Thyroid gland (tissue), 4 donors: ENCODE data around the gene HSPB6. TPM values are rescaled to one million over a fixed set of nuclear protein-coding genes. Genes with fewer than 3 reads are reported as not detected.

Experiments used
- DNase-seq, 2 donors: peaks; one replicate each; pipeline ENCODE4 v3.0.0-alpha.2; 2019
- H3K27ac ChIP-seq, 3 donors: fragments of 200-600 bp; sonication (generic); 1 replicate in 2 of 3; 2 replicates in 1 of 3; pipeline ENCODE4 v1.5.1; 2016 to 2019; ENCODE audit warnings: mild to moderate bottlenecking in 1 of 3, moderate library complexity in 1 of 3
- H3K27me3 ChIP-seq: fragments of 200-600 bp; sonication (generic); one replicate; pipeline ENCODE4 v1.5.1; 2019
- H3K36me3 ChIP-seq, 2 donors: fragments of 200-600 bp; sonication (generic); one replicate each; pipeline ENCODE4 v1.5.1; 2016 to 2019
- H3K4me1 ChIP-seq, 2 donors: fragments of 200-600 bp; sonication (generic); one replicate each; pipeline ENCODE4 v1.5.1; 2017 to 2019
- H3K4me3 ChIP-seq, 3 donors: fragments of 200-600 bp; sonication (generic); replicated peaks in 1 of 3; 1 replicate in 2 of 3; 2 replicates in 1 of 3; pipeline ENCODE4 v1.5.1; 2016; ENCODE audit warnings: mild to moderate bottlenecking in 1 of 3
- H3K9me3 ChIP-seq: fragments of 200-600 bp; sonication (generic); one replicate; pipeline ENCODE4 v1.5.1; 2017
- POLR2A ChIP-seq, 2 donors: fragments of 450-650 bp; IDR thresholded peaks; one replicate each; pipeline ENCODE4 v1.6.1; 2017; ENCODE audit warnings: antibody characterized with exemption in 2 of 2, mild to moderate bottlenecking in 2 of 2, moderate library complexity in 1 of 2
- WGBS, 2 donors: methylation state at CpG; one replicate each; pipeline ENCODE4 v1.1.5; 2017; 5-methylcytosine and 5-hydroxymethylcytosine counted together
- intact Hi-C: fragments of 100-400 bp; cut with DNase I; formaldehyde crosslinking; loops from one replicate; pipeline ENCODE4 v1.15.1; 2023
- total RNA-seq, 4 donors: library from RNA; depleted of rRNA; stranded (reverse); fragments of >200 nt; gene quantifications; one replicate each; pipeline ENCODE4 v1.2.3, GENCODE V29; 2016
- TF ChIP-seq, protein P1 (sequence below), 6 experiments: fragments of 200-600 bp in 3 of 6; fragments of 450-650 bp in 3 of 6; sonication (generic) in 3 of 6; IDR thresholded peaks; one replicate each; pipeline ENCODE4 v1.5.1; 2016 to 2019; ENCODE audit warnings: antibody characterized with exemption in 6 of 6, mild to moderate bottlenecking in 2 of 6, inconsistent platforms in 1 of 6, moderate library complexity in 1 of 6

Gene HSPB6
- total RNA-seq, 4 donors from 2014 or later = 17.3 to 31.8 (median 23.1) TPM

DNA sequence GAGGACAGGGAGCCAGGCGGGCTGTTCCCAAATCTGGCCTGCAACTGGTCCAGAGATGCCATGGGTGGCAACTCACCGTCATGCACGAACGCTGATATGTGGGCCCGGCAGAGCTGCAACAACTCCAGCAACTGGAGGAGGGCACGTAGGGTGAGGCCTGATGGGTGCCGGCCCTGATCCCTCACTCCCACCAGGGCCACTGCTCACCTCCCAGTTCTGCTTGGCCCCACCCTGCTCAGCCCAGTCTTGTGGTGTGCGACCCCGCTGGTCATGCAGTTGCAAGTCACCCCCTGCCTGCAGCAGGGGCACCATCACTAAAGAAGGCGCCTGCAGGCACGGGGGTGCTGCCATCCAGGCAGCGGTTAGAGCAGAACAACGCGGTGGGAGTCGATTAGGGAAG is 35.5 kb upstream of the HSPB6 start:
- DNase-seq = no peak
- Histone ChIP-seq H3K36me3 (no peaks in the 10 kb centered on the region), H3K9me3 (no peaks in the 10 kb centered on the region), H3K4me1 (peaks cover 0 to 8% of the 10 kb centered on the region in 2 donors), H3K27ac (no peak overlapping the region), H3K27me3 (peaks cover 6% of the 10 kb centered on the region), H3K4me3 (no peak overlapping the region)
- TF ChIP-seq, protein P1, sequence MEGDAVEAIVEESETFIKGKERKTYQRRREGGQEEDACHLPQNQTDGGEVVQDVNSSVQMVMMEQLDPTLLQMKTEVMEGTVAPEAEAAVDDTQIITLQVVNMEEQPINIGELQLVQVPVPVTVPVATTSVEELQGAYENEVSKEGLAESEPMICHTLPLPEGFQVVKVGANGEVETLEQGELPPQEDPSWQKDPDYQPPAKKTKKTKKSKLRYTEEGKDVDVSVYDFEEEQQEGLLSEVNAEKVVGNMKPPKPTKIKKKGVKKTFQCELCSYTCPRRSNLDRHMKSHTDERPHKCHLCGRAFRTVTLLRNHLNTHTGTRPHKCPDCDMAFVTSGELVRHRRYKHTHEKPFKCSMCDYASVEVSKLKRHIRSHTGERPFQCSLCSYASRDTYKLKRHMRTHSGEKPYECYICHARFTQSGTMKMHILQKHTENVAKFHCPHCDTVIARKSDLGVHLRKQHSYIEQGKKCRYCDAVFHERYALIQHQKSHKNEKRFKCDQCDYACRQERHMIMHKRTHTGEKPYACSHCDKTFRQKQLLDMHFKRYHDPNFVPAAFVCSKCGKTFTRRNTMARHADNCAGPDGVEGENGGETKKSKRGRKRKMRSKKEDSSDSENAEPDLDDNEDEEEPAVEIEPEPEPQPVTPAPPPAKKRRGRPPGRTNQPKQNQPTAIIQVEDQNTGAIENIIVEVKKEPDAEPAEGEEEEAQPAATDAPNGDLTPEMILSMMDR (IDR thresholded peaks at IDR 0.05) = no peak
- no peak for TF ChIP-seq POLR2A (IDR thresholded peaks at IDR 0.05)
- 79 to 83% methylated on average over 8 to 11 of the region's 15 CpGs for WGBS, 2 donors
- intact Hi-C loops = no loop called here

GRCh38 chr19:35791814-35792279 is 35.0 kb upstream of the HSPB6 start:
- intact Hi-C loops = no loop called here
- DNase-seq = no peak
- H3K27ac ChIP-seq = no peak overlapping the region
- no peaks in the 10 kb centered on the region for H3K36me3 ChIP-seq
- H3K4me1 ChIP-seq = peaks cover 0 to 8% of the 10 kb centered on the region in 2 donors
- H3K4me3 ChIP-seq = no peak overlapping the region
- peaks cover 1% of the 10 kb centered on the region for H3K27me3 ChIP-seq
- no peaks in the 10 kb centered on the region for H3K9me3 ChIP-seq
- 76 to 97% methylated on average over 2 to 5 of the region's 9 CpGs for WGBS, 2 donors
- TF ChIP-seq POLR2A (IDR thresholded peaks at IDR 0.05) = no peak
- TF ChIP-seq, protein P1 (IDR thresholded peaks at IDR 0.05) = no peak

DNA sequence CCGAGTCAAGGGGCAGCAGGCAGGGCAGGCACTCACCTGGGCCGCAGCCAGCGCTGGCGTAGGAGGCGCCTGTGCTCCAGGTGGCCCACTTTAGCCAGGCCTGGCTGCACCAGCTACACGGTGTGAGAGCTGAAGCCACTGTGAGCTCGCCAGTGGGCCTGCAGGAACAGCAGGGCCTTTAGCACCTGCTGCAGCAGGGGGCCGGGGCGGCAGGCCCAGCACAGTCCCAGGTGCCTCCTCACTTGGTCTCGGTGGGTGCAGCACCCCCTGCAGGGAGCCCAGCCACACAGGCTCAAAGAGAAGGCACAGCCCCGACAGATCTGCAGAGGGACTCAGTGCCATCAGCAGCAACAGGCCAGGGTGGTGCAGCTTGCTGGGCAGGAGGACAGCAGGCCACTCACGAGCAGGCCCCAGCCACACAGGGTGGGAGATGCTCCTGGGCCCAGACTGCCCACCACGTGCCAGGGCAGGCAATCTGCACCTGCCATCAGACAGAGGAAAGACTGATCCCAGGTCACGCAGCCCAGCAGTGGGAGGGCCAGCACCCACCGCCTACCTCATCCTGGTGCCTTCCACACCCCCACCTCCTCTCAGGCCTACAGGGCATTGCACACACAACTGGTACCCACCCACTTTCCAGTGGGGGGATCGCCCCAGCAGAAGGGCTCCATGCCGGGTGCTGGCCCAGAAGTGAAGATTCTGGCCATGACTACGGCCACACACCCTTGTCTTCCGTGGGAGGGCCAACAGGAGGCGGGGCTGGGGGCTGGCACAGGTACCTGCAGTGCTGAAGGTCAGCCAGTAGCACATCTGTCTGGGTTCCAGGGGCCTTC is 34.4 kb upstream of the HSPB6 start:
- TF ChIP-seq POLR2A (IDR thresholded peaks at IDR 0.05) = no peak
- TF ChIP-seq, protein P1 (IDR thresholded peaks at IDR 0.05) = peak in 1 of 6 experiments; percentile 5

GRCh38 chr19:35789978-35790944 is 33.4 kb upstream of the HSPB6 start:
- DNase-seq = no peak
- WGBS, 2 donors = 57 to 91% methylated on average over 5 to 15 of the region's 19 CpGs
- Histone ChIP-seq H3K27ac (no peak overlapping the region), H3K4me3 (no peak overlapping the region), H3K36me3 (no peaks in the 10 kb centered on the region), H3K9me3 (no peaks in the 10 kb centered on the region), H3K27me3 (no peaks in the 10 kb centered on the region), H3K4me1 (peaks cover 0 to 8% of the 10 kb centered on the region in 2 donors)
- intact Hi-C loops = no loop called here
- TF ChIP-seq, protein P1 (IDR thresholded peaks at IDR 0.05) = no peak
- TF ChIP-seq POLR2A (IDR thresholded peaks at IDR 0.05) = no peak

More for the DNA sequence above, 34.4 kb upstream of the HSPB6 start:
- Histone ChIP-seq H3K9me3 (no peaks in the 10 kb centered on the region), H3K27me3 (no peaks in the 10 kb centered on the region), H3K36me3 (no peaks in the 10 kb centered on the region), H3K27ac (no peak overlapping the region), H3K4me3 (no peak overlapping the region), H3K4me1 (peaks cover 0 to 8% of the 10 kb centered on the region in 2 donors)
- intact Hi-C loops = no loop called here
- peak; percentile 83 to 86 for DNase-seq
- WGBS, 2 donors = 33 to 45% methylated on average over 12 to 14 of the region's 20 CpGs
